Karpas-422 (cell line): ENCODE results near the gene GSN. TPM values are rescaled to one million over a fixed set of nuclear protein-coding genes. Genes with fewer than 3 reads are reported as not detected.
A peak's percentile ranks its signal among the peaks of the same experiment; 100 is the strongest.

Source experiments
- DNase-seq: peaks from one replicate; pipeline ENCODE4 v3.0.0-alpha.2; 2015
- H2AFZ ChIP-seq: fragments of 200-600 bp; sonication (generic); 2 replicates; pipeline ENCODE4 v1.6.1; 2014; ENCODE audit warnings: antibody characterized with exemption, low read length, mixed read lengths
- H3K27ac ChIP-seq: fragments of 200-600 bp; sonication (generic); 2 replicates; pipeline ENCODE4 v1.5.1; 2014; ENCODE audit warnings: mild to moderate bottlenecking, low read length, moderate library complexity
- H3K27me3 ChIP-seq: fragments of 200-600 bp; sonication (generic); 2 replicates; pipeline ENCODE4 v1.6.1; 2014; ENCODE audit warnings: low read length, mixed read lengths
- H3K36me3 ChIP-seq: fragments of 200-600 bp; sonication (generic); 2 replicates; pipeline ENCODE4 v1.6.1; 2014; ENCODE audit warnings: low read length, mixed read lengths; ENCODE audit not compliant: insufficient read depth
- H3K4me1 ChIP-seq: fragments of 200-600 bp; sonication (generic); 2 replicates; pipeline ENCODE4 v1.6.1; 2014; ENCODE audit warnings: mild to moderate bottlenecking, low read length, mixed read lengths
- H3K4me2 ChIP-seq: fragments of 200-600 bp; sonication (generic); 2 replicates; pipeline ENCODE4 v1.6.1; 2014; ENCODE audit warnings: low read length, low read depth, mild to moderate bottlenecking; ENCODE audit not compliant: poor library complexity, severe bottlenecking
- H3K4me3 ChIP-seq: fragments of 200-600 bp; sonication (generic); 2 replicates; pipeline ENCODE4 v1.5.1; 2014; ENCODE audit warnings: mild to moderate bottlenecking, antibody characterized with exemption, low read length, mixed read lengths
- H3K79me2 ChIP-seq: fragments of 200-600 bp; sonication (generic); 2 replicates; pipeline ENCODE4 v1.6.1; 2014; ENCODE audit warnings: mild to moderate bottlenecking, low read length, mixed read lengths
- H3K9ac ChIP-seq: fragments of 200-600 bp; sonication (generic); 2 replicates; pipeline ENCODE4 v1.6.0; 2014; ENCODE audit warnings: low read length
- H3K9me2 ChIP-seq: fragments of 200-600 bp; sonication (generic), shearing (Covaris generic); replicated peaks from 2 replicates; pipeline ENCODE4 v1.6.0; 2014; ENCODE audit warnings: mild to moderate bottlenecking, low read length, moderate library complexity; ENCODE audit not compliant: insufficient read depth
- H3K9me3 ChIP-seq: fragments of 300-700, 200-600 bp; sonication (generic); 2 replicates; pipeline ENCODE4 v1.6.1; 2014; ENCODE audit warnings: low read length, mixed read lengths
- H4K20me1 ChIP-seq: fragments of 200-600 bp; sonication (generic); 2 replicates; pipeline ENCODE4 v1.6.1; 2014; ENCODE audit warnings: mild to moderate bottlenecking, antibody characterized with exemption, low read length, low read depth; ENCODE audit not compliant: insufficient read depth
- total RNA-seq: library from RNA; depleted of rRNA; stranded (reverse); fragments of >200 nt; shearing (Covaris generic); gene quantifications from 2 replicates; pipeline ENCODE4 v1.2.3, GENCODE V29; 2014; ENCODE audit warnings: low replicate concordance

GSN gene
- total RNA-seq, 1 experiment from 2014 or later = 33.7 TPM

DNA sequence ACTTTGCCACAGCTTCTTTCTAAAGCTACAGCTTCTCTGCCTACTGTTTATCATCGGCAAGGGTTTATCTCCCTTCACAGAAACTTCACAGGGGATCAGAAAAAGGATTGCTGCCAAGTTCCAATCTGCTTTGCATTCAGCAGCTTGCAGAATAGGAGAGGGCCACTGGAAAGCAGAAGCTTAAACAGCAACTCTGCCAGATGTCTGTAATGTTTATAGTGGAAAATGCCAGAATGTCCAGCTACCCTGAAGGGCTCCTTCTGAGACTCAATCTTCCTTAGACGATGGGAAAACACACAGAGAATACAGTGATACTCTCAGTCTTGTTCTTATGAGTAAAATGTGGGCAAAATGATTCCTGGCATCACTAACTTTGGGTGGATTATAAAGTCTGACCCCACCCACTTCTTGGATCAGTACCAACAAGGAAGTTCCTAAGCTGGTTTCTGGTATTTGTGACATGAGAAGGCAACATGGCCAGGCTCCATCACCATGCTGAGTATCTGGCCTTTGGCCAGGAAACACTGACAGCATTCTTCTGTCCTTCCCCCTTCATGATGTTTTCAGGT, 83.1 kb downstream of the GSN start:
- Histone ChIP-seq H3K79me2 (no peaks in the 10 kb centered on the region), H3K4me2 (peak overlapping the region; percentile 7), H3K9ac (no peak overlapping the region), H2AFZ (no peak overlapping the region), H3K9me2 (no peaks in the 10 kb centered on the region), H3K9me3 (no peaks in the 10 kb centered on the region), H4K20me1 (no peaks in the 10 kb centered on the region), H3K27me3 (no peaks in the 10 kb centered on the region), H3K4me1 (peaks cover 49% of the 10 kb centered on the region), H3K36me3 (no peaks in the 10 kb centered on the region; the same call in 1 of the 2 replicates), H3K4me3 (no peak overlapping the region), H3K27ac (no peak overlapping the region)
- DNase-seq = no peak

GRCh38 chr9:121353241-121354061, 85.5 kb downstream of the GSN start:
- H3K27me3 ChIP-seq = no peaks in the 10 kb centered on the region
- no peak overlapping the region for H3K9ac ChIP-seq
- H3K79me2 ChIP-seq = peaks cover 3% of the 10 kb centered on the region; the same call in 1 of the 2 replicates
- H3K4me2 ChIP-seq = no peak overlapping the region
- H3K36me3 ChIP-seq = no peaks in the 10 kb centered on the region
- peaks cover 60% of the 10 kb centered on the region for H3K4me1 ChIP-seq
- no peaks in the 10 kb centered on the region for H4K20me1 ChIP-seq
- no peaks in the 10 kb centered on the region for H3K9me3 ChIP-seq
- H3K4me3 ChIP-seq = no peak overlapping the region
- no peak overlapping the region for H2AFZ ChIP-seq
- H3K27ac ChIP-seq = no peak overlapping the region
- H3K9me2 ChIP-seq = no peaks in the 10 kb centered on the region
- DNase-seq = no peak

GRCh38 chr9:121354141-121354540, 86.2 kb downstream of the GSN start:
- Histone ChIP-seq H3K27ac (no peak overlapping the region), H3K9me2 (no peaks in the 10 kb centered on the region), H3K9me3 (no peaks in the 10 kb centered on the region), H2AFZ (no peak overlapping the region), H3K27me3 (no peaks in the 10 kb centered on the region), H3K4me1 (peaks cover 66% of the 10 kb centered on the region), H3K4me3 (no peak overlapping the region), H4K20me1 (no peaks in the 10 kb centered on the region), H3K4me2 (no peak overlapping the region), H3K79me2 (peaks cover 10% of the 10 kb centered on the region; the same call in 1 of the 2 replicates), H3K36me3 (no peaks in the 10 kb centered on the region), H3K9ac (no peak overlapping the region)
- DNase-seq = no peak

- Histone ChIP-seq H2AFZ (no peak overlapping the region), H3K9me2 (no peaks in the 10 kb centered on the region), H4K20me1 (no peaks in the 10 kb centered on the region), H3K4me2 (no peak overlapping the region), H3K27ac (no peak overlapping the region), H3K4me1 (peaks cover 68% of the 10 kb centered on the region), H3K36me3 (no peaks in the 10 kb centered on the region), H3K9ac (no peak overlapping the region), H3K9me3 (no peaks in the 10 kb centered on the region), H3K27me3 (no peaks in the 10 kb centered on the region), H3K4me3 (no peak overlapping the region), H3K79me2 (peaks cover 15% of the 10 kb centered on the region; the same call in 1 of the 2 replicates)
- DNase-seq = no peak
Measured at GRCh38 chr9:121354762-121355161, 86.8 kb downstream of the GSN start.

- Histone ChIP-seq H3K4me2 (no peak overlapping the region), H2AFZ (no peak overlapping the region), H3K36me3 (no peaks in the 10 kb centered on the region), H3K79me2 (peaks cover 16% of the 10 kb centered on the region; the same call in 1 of the 2 replicates), H4K20me1 (no peaks in the 10 kb centered on the region), H3K9me3 (no peaks in the 10 kb centered on the region), H3K4me3 (no peak overlapping the region), H3K27ac (no peak overlapping the region), H3K9ac (no peak overlapping the region), H3K27me3 (no peaks in the 10 kb centered on the region), H3K9me2 (no peaks in the 10 kb centered on the region), H3K4me1 (peaks cover 48% of the 10 kb centered on the region)
- no peak for DNase-seq
Measured at GRCh38 chr9:121357011-121357410, 89.0 kb downstream of the GSN start.

- Histone ChIP-seq H3K4me2 (peak overlapping the region; percentile 45), H3K79me2 (peaks cover 16% of the 10 kb centered on the region; the same call in 1 of the 2 replicates), H3K9me2 (no peaks in the 10 kb centered on the region), H3K9me3 (no peaks in the 10 kb centered on the region), H2AFZ (no peak overlapping the region), H3K4me1 (peaks cover 32% of the 10 kb centered on the region), H3K27me3 (no peaks in the 10 kb centered on the region), H3K4me3 (0 out of 2 replicates have a peak overlapping the region, but pooled peaks have one; percentile 19), H4K20me1 (no peaks in the 10 kb centered on the region), H3K36me3 (no peaks in the 10 kb centered on the region), H3K27ac (peak overlapping the region; percentile 16; the same call in 1 of the 2 replicates), H3K9ac (peak overlapping the region; percentile 26)
- DNase-seq = no peak
Measured at GRCh38 chr9:121358751-121359150, 90.8 kb downstream of the GSN start.

GRCh38 chr9:121359351-121360294, 91.7 kb downstream of the GSN start:
- DNase-seq = peak; percentile 57
- no peak overlapping the region for H3K4me3 ChIP-seq
- no peaks in the 10 kb centered on the region for H3K36me3 ChIP-seq
- peaks cover 34% of the 10 kb centered on the region for H3K4me1 ChIP-seq
- peaks cover 19% of the 10 kb centered on the region; the same call in 1 of the 2 replicates for H3K79me2 ChIP-seq
- H3K27ac ChIP-seq = peak overlapping the region; percentile 16; the same call in 1 of the 2 replicates
- H3K9me3 ChIP-seq = no peaks in the 10 kb centered on the region
- H3K9ac ChIP-seq = peak overlapping the region; percentile 26; the same call in 1 of the 2 replicates
- no peaks in the 10 kb centered on the region for H4K20me1 ChIP-seq
- H3K4me2 ChIP-seq = peak overlapping the region; percentile 45
- H3K27me3 ChIP-seq = no peaks in the 10 kb centered on the region
- H3K9me2 ChIP-seq = no peaks in the 10 kb centered on the region
- H2AFZ ChIP-seq = 0 out of 2 replicates have a peak overlapping the region, but pooled peaks have one; percentile 7
